Thymus (tissue), 11 donors: ENCODE data around the gene ZNF516. TPM values are rescaled to one million over a fixed set of nuclear protein-coding genes. Genes with fewer than 3 reads are reported as not detected.

ENCODE experiments used
- DNase-seq, 9 donors: peaks; one replicate each; pipeline ENCODE4 v3.0.0-alpha.2; 2013; ENCODE audit warnings: low spot score in 9 of 9, low read depth in 6 of 9, missing footprints in 1 of 9
- H3K27ac ChIP-seq, 2 donors: one replicate each; pipeline ENCODE4 v1.5.1; 2013; ENCODE audit warnings: control low read depth in 1 of 2, low read depth in 1 of 2, low read length in 1 of 2, mild to moderate bottlenecking in 1 of 2, moderate library complexity in 1 of 2
- H3K27me3 ChIP-seq, 2 donors: one replicate each; pipeline ENCODE4 v1.5.1; 2013; ENCODE audit warnings: low read length in 1 of 2; ENCODE audit not compliant: control insufficient read depth in 2 of 2, insufficient read depth in 1 of 2
- H3K36me3 ChIP-seq, 2 donors: one replicate each; pipeline ENCODE4 v1.5.1; 2013; ENCODE audit warnings: low read length in 1 of 2, mild to moderate bottlenecking in 1 of 2, moderate library complexity in 1 of 2; ENCODE audit not compliant: control insufficient read depth in 2 of 2, insufficient read depth in 2 of 2
- H3K4me1 ChIP-seq, 2 donors: one replicate each; pipeline ENCODE4 v1.5.1; 2013; ENCODE audit warnings: low read length in 2 of 2; ENCODE audit not compliant: control insufficient read depth in 2 of 2, insufficient read depth in 2 of 2
- H3K4me3 ChIP-seq, 2 donors: one replicate each; pipeline ENCODE4 v1.5.1; 2013; ENCODE audit warnings: low read length in 2 of 2, control low read depth in 1 of 2, mild to moderate bottlenecking in 1 of 2
- H3K9me3 ChIP-seq, 2 donors: one replicate each; pipeline ENCODE4 v1.5.1; 2013; ENCODE audit warnings: low read length in 1 of 2, mild to moderate bottlenecking in 1 of 2; ENCODE audit not compliant: control insufficient read depth in 2 of 2, insufficient read depth in 1 of 2
- WGBS: extraction: QIAGEN DNeasy Blood & Tissue Kit; methylation state at CpG from one replicate; pipeline ENCODE4 v1.1.7; 2013; 5-methylcytosine and 5-hydroxymethylcytosine counted together
- polyA plus RNA-seq: library from polyadenylated mRNA; stranded (reverse); fragments of 200-250 nt; gene quantifications from one replicate; pipeline ENCODE4 v1.2.3, GENCODE V29; 2013
- total RNA-seq: library from RNA; stranded (reverse); fragments of 120-200 nt; gene quantifications from one replicate; pipeline ENCODE4 v1.2.4, GENCODE V29; 2013
- donor health status: healthy.

Gene ZNF516
- total and polyA plus RNA-seq, 2 donors = 5.9 to 8.9 TPM

GRCh38 chr18:76487782-76488181, 7.3 kb downstream of the ZNF516 start:
- WGBS = 94% methylated on average over 8 of the region's 8 CpGs
- Histone ChIP-seq H3K4me3 (no peak overlapping the region), H3K4me1 (peaks cover 3 to 21% of the 10 kb centered on the region in 2 donors), H3K27me3 (peaks cover 16 to 31% of the 10 kb centered on the region in 2 donors), H3K9me3 (no peaks in the 10 kb centered on the region), H3K27ac (peak overlapping the region in 1 of 2 donors; percentile 13), H3K36me3 (no peaks in the 10 kb centered on the region)
- no peak for DNase-seq

- WGBS = 94% methylated on average over 5 of the region's 5 CpGs
- Histone ChIP-seq H3K9me3 (no peaks in the 10 kb centered on the region), H3K27ac (no peak overlapping the region), H3K27me3 (peaks cover 16 to 24% of the 10 kb centered on the region in 2 donors), H3K36me3 (no peaks in the 10 kb centered on the region), H3K4me1 (peaks cover 3 to 15% of the 10 kb centered on the region in 2 donors), H3K4me3 (no peak overlapping the region)
- no peak for DNase-seq
Measured at GRCh38 chr18:76487070-76487469, 8.0 kb downstream of the ZNF516 start.

- H3K27me3 ChIP-seq = peaks cover 11 to 19% of the 10 kb centered on the region in 2 donors
- 87% methylated on average over 6 of the region's 6 CpGs for WGBS
- H3K27ac ChIP-seq = no peak overlapping the region
- peaks cover 0 to 10% of the 10 kb centered on the region in 2 donors for H3K4me1 ChIP-seq
- H3K9me3 ChIP-seq = no peaks in the 10 kb centered on the region
- H3K4me3 ChIP-seq = no peak overlapping the region
- no peaks in the 10 kb centered on the region for H3K36me3 ChIP-seq
- no peak for DNase-seq
Measured at GRCh38 chr18:76486574-76486973, 8.5 kb downstream of the ZNF516 start.

- WGBS = 90% methylated on average over 3 of the region's 3 CpGs
- DNase-seq = no peak
- no peak overlapping the region for H3K27ac ChIP-seq
- no peaks in the 10 kb centered on the region for H3K36me3 ChIP-seq
- peaks cover 11 to 18% of the 10 kb centered on the region in 2 donors for H3K27me3 ChIP-seq
- H3K9me3 ChIP-seq = no peaks in the 10 kb centered on the region
- H3K4me1 ChIP-seq = peaks cover 0 to 10% of the 10 kb centered on the region in 2 donors
- H3K4me3 ChIP-seq = no peak overlapping the region
Measured at GRCh38 chr18:76486038-76486437, 9.0 kb downstream of the ZNF516 start.

GRCh38 chr18:76484749-76485387, 10.2 kb downstream of the ZNF516 start:
- WGBS = 25% methylated on average over 6 of the region's 6 CpGs
- H3K9me3 ChIP-seq = no peaks in the 10 kb centered on the region
- peaks cover 0 to 7% of the 10 kb centered on the region in 2 donors for H3K4me1 ChIP-seq
- H3K27me3 ChIP-seq = peaks cover 0 to 8% of the 10 kb centered on the region in 2 donors
- no peak overlapping the region for H3K4me3 ChIP-seq
- no peak for DNase-seq
- no peak overlapping the region for H3K27ac ChIP-seq
- H3K36me3 ChIP-seq = no peaks in the 10 kb centered on the region

GRCh38 chr18:76483780-76484179, 11.3 kb downstream of the ZNF516 start:
- Histone ChIP-seq H3K27me3 (peaks cover 0 to 8% of the 10 kb centered on the region in 2 donors), H3K36me3 (no peaks in the 10 kb centered on the region), H3K27ac (no peak overlapping the region), H3K4me3 (no peak overlapping the region), H3K4me1 (peaks cover 0 to 7% of the 10 kb centered on the region in 2 donors), H3K9me3 (no peaks in the 10 kb centered on the region)
- 97% methylated on average over 10 of the region's 10 CpGs for WGBS
- DNase-seq = no peak

- Histone ChIP-seq H3K27me3 (peaks cover 0 to 5% of the 10 kb centered on the region in 2 donors), H3K36me3 (no peaks in the 10 kb centered on the region), H3K4me1 (peaks cover 0 to 5% of the 10 kb centered on the region in 2 donors), H3K27ac (no peak overlapping the region), H3K9me3 (no peaks in the 10 kb centered on the region), H3K4me3 (no peak overlapping the region)
- DNase-seq = no peak
- WGBS = 95% methylated on average over 15 of the region's 15 CpGs
Measured at GRCh38 chr18:76482971-76483691, 11.9 kb downstream of the ZNF516 start.

- no peaks in the 10 kb centered on the region for H3K36me3 ChIP-seq
- 91% methylated on average over 13 of the region's 13 CpGs for WGBS
- no peak overlapping the region for H3K27ac ChIP-seq
- no peaks in the 10 kb centered on the region for H3K9me3 ChIP-seq
- no peak overlapping the region for H3K4me3 ChIP-seq
- DNase-seq = no peak
- H3K27me3 ChIP-seq = no peaks in the 10 kb centered on the region
- no peaks in the 10 kb centered on the region for H3K4me1 ChIP-seq
Measured at GRCh38 chr18:76482267-76482666, 12.8 kb downstream of the ZNF516 start.

GRCh38 chr18:76480913-76481312, 14.1 kb downstream of the ZNF516 start:
- no peak overlapping the region for H3K27ac ChIP-seq

More at GRCh38 chr18:76480913-76481312, 14.1 kb downstream of the ZNF516 start:
- H3K27me3 ChIP-seq = no peaks in the 10 kb centered on the region
- H3K9me3 ChIP-seq = no peaks in the 10 kb centered on the region
- no peak for DNase-seq
- no peaks in the 10 kb centered on the region for H3K36me3 ChIP-seq
- no peak overlapping the region for H3K4me3 ChIP-seq
- 89% methylated on average over 3 of the region's 3 CpGs for WGBS
- H3K4me1 ChIP-seq = no peaks in the 10 kb centered on the region
